DMS153 treated with DMSO at 0.1 percent for 48 hours (cell line): Measurements from ENCODE around the gene SGCG.
"Not testable (repeated sequence)": the region's sequence is repeated elsewhere in the genome, so short reads cannot be mapped to it uniquely, and the experiment has no call there.

Source experiments
- DNase-seq: peaks from one replicate; lab custom pipeline; 2025; ENCODE audit not compliant: unreplicated experiment; lab: John Stamatoyannopoulos, UW

The SGCG gene

GRCh38 chr13:23205807-23206206 lies 25.0 kb downstream of the SGCG start:
- no peak for DNase-seq

GRCh38 chr13:23212671-23213070 lies 31.9 kb downstream of the SGCG start:
- no peak for DNase-seq

- no peak for DNase-seq
Observed at GRCh38 chr13:23231241-23231640, 50.5 kb downstream of the SGCG start.

GRCh38 chr13:23235994-23236393 lies 55.2 kb downstream of the SGCG start:
- DNase-seq, result no peak

GRCh38 chr13:23243066-23243465 lies 62.3 kb downstream of the SGCG start:
- DNase-seq, result no peak

GRCh38 chr13:23248410-23248809 lies 67.6 kb downstream of the SGCG start:
- DNase-seq, result not testable (repeated sequence)

GRCh38 chr13:23254506-23254905 lies 73.7 kb downstream of the SGCG start:
- DNase-seq, result no peak

- no peak for DNase-seq
Observed at GRCh38 chr13:23267571-23267970, 86.8 kb downstream of the SGCG start.

GRCh38 chr13:23268441-23268840 lies 87.7 kb downstream of the SGCG start:
- no peak for DNase-seq

- DNase-seq, result no peak
Observed at GRCh38 chr13:23271331-23271730, 90.6 kb downstream of the SGCG start.

- no peak for DNase-seq
Observed at GRCh38 chr13:23273498-23273897, 92.7 kb downstream of the SGCG start.

- no peak for DNase-seq
Observed at GRCh38 chr13:23279321-23279720, 98.5 kb downstream of the SGCG start.

GRCh38 chr13:23288564-23288963 lies 107.8 kb downstream of the SGCG start:
- DNase-seq, result no peak

GRCh38 chr13:23288995-23289394 lies 108.2 kb downstream of the SGCG start:
- no peak for DNase-seq

GRCh38 chr13:23289917-23290357 lies 109.2 kb downstream of the SGCG start:
- no peak for DNase-seq

GRCh38 chr13:23292586-23292985 lies 111.8 kb downstream of the SGCG start:
- DNase-seq, result no peak

- not testable (repeated sequence) for DNase-seq
Observed at GRCh38 chr13:23314837-23315236, 134.1 kb downstream of the SGCG start.

GRCh38 chr13:23319883-23320224 lies 139.1 kb downstream of the SGCG start:
- DNase-seq, result no peak

GRCh38 chr13:23320926-23321534 lies 140.3 kb downstream of the SGCG start:
- DNase-seq, result no peak

- DNase-seq, result no peak
Observed at GRCh38 chr13:23321535-23322241, 140.9 kb downstream of the SGCG start.

- no peak for DNase-seq
Observed at GRCh38 chr13:23322353-23323336, 141.9 kb downstream of the SGCG start.
